IMR-90 (cell line): ENCODE data around the gene SEC23IP. TPM values are rescaled to one million over a fixed set of nuclear protein-coding genes. Genes with fewer than 3 reads are reported as not detected.

ENCODE experiments used
- ATAC-seq: fragments of 200-7000 bp; cut with Tn5 transposase; 2 replicates; pipeline ENCODE4 v1.9.1; 2020; ENCODE audit warnings: low read depth, mild to moderate bottlenecking, moderate library complexity
- BruUV-seq: library from RNA; stranded (reverse); fragments of 400-500 nt; replicated peaks from 2 replicates; lab custom pipeline; 2021; lab: Mats Ljungman, UMichigan
- CTCF ChIA-PET: fragments of 300-600 bp; formaldehyde crosslinking; extraction: SDS; loops from one replicate; lab custom pipeline; 2021; ENCODE audit warnings: antibody characterized with exemption; lab: Yijun Ruan, JAX
- POLR2A ChIA-PET: fragments of 300-600 bp; sonication (Branson Sonifier 250); formaldehyde crosslinking; loops from one replicate; lab custom pipeline; 2022; ENCODE audit warnings: antibody characterized with exemption; ENCODE audit not compliant: unreplicated experiment; lab: Charles Lee
- DNase-seq: peaks from one replicate; pipeline ENCODE4 v3.0.0; 2013
- H2AFZ ChIP-seq: replicated peaks from 2 replicates; pipeline ENCODE3; 2013; ENCODE audit warnings: low read length, mild to moderate bottlenecking; ENCODE audit not compliant: poor library complexity
- H2AK5ac ChIP-seq: 2 replicates; pipeline ENCODE4 v1.6.1; 2013; ENCODE audit warnings: low read depth, low read length, inconsistent platforms
- H2AK9ac ChIP-seq: replicated peaks from 2 replicates; pipeline ENCODE3; 2013; ENCODE audit warnings: mild to moderate bottlenecking, low read depth, low read length, moderate library complexity; ENCODE audit not compliant: poor library complexity
- H2BK120ac ChIP-seq: 2 replicates; pipeline ENCODE4 v1.6.1; 2013; ENCODE audit warnings: low read depth, low read length, inconsistent platforms
- H2BK15ac ChIP-seq: 3 replicates; pipeline ENCODE4 v1.6.1; 2013; ENCODE audit warnings: low read depth, low read length, inconsistent platforms
- H2BK20ac ChIP-seq: 2 replicates; pipeline ENCODE4 v1.6.1; 2013; ENCODE audit warnings: low read depth, mild to moderate bottlenecking, inconsistent platforms, low read length, moderate library complexity
- H2BK5ac ChIP-seq: 2 replicates; pipeline ENCODE4 v1.6.1; 2013; ENCODE audit warnings: mild to moderate bottlenecking, low read depth, low read length, inconsistent platforms; ENCODE audit not compliant: poor library complexity, severe bottlenecking
- H3K14ac ChIP-seq: replicated peaks from 2 replicates; pipeline ENCODE4 v1.6.1; 2013; ENCODE audit warnings: low read depth, low read length, inconsistent platforms
- H3K18ac ChIP-seq: 2 replicates; pipeline ENCODE4 v1.6.1; 2013; ENCODE audit warnings: low read depth, low read length, control low read depth
- H3K23ac ChIP-seq: 2 replicates; pipeline ENCODE4 v1.6.1; 2013; ENCODE audit warnings: low read depth, low read length, inconsistent platforms
- H3K27ac ChIP-seq: 2 replicates; pipeline ENCODE4 v1.5.1; 2013; ENCODE audit warnings: mild to moderate bottlenecking, control low read depth, low read length; ENCODE audit not compliant: insufficient read depth
- H3K27me3 ChIP-seq: 2 replicates; pipeline ENCODE4 v1.6.1; 2013; ENCODE audit warnings: low read length; ENCODE audit not compliant: control insufficient read depth, insufficient read depth
- H3K36me3 ChIP-seq: 2 replicates; pipeline ENCODE4 v1.6.1; 2013; ENCODE audit warnings: low read length, mixed read lengths; ENCODE audit not compliant: control insufficient read depth, insufficient read depth
- H3K4ac ChIP-seq: 2 replicates; pipeline ENCODE4 v1.6.1; 2013; ENCODE audit warnings: low read depth, low read length, inconsistent platforms
- H3K4me1 ChIP-seq: 2 replicates; pipeline ENCODE4 v1.6.1; 2013; ENCODE audit warnings: low read length, mixed read lengths; ENCODE audit not compliant: control insufficient read depth, insufficient read depth
- H3K4me2 ChIP-seq: 2 replicates; pipeline ENCODE4 v1.6.1; 2013; ENCODE audit warnings: low read depth, mild to moderate bottlenecking, control low read depth, low read length, moderate library complexity
- H3K4me3 ChIP-seq: 2 replicates; pipeline ENCODE4 v1.5.1; 2013; ENCODE audit warnings: low read depth, mild to moderate bottlenecking, control low read depth, low read length, moderate library complexity; ENCODE audit not compliant: insufficient read depth
- H3K56ac ChIP-seq: 2 replicates; pipeline ENCODE4 v1.6.1; 2013; ENCODE audit warnings: low read length, inconsistent platforms; ENCODE audit not compliant: insufficient read depth; ENCODE audit errors: extremely low read depth
- H3K79me1 ChIP-seq, 2 experiments: 2 replicates each; pipeline ENCODE4 v1.6.1; 2013; ENCODE audit warnings: low read length in 2 of 2, inconsistent platforms in 1 of 2, low read depth in 1 of 2
- H3K9ac ChIP-seq: 2 replicates; pipeline ENCODE4 v1.6.1; 2013; ENCODE audit warnings: low read depth, low read length, control low read depth
- H3K9me1 ChIP-seq: 2 replicates; pipeline ENCODE4 v1.6.1; 2013; ENCODE audit warnings: low read length, inconsistent platforms; ENCODE audit not compliant: insufficient read depth
- H3K9me3 ChIP-seq: 2 replicates; pipeline ENCODE4 v1.6.1; 2013; ENCODE audit warnings: low read length; ENCODE audit not compliant: control insufficient read depth, insufficient read depth
- H4K20me1 ChIP-seq: 2 replicates; pipeline ENCODE4 v1.6.1; 2013; ENCODE audit warnings: low read length, inconsistent platforms; ENCODE audit not compliant: insufficient read depth
- H4K5ac ChIP-seq: 2 replicates; pipeline ENCODE4 v1.6.1; 2013; ENCODE audit warnings: mild to moderate bottlenecking, low read depth, low read length, control low read depth
- H4K8ac ChIP-seq, 2 experiments: 2 replicates each; pipeline ENCODE4 v1.6.1; 2013; ENCODE audit warnings: low read depth in 2 of 2, low read length in 2 of 2, control low read depth in 1 of 2, inconsistent platforms in 1 of 2
- H4K91ac ChIP-seq: 2 replicates; pipeline ENCODE4 v1.6.1; 2013; ENCODE audit warnings: low read depth, low read length, inconsistent platforms; ENCODE audit not compliant: insufficient read depth
- BHLHE40 ChIP-seq: fragments of 150-350 bp; IDR thresholded peaks from 2 replicates; pipeline ENCODE4 v1.6.1; 2016; ENCODE audit warnings: mild to moderate bottlenecking, low read depth, low read length
- CEBPB ChIP-seq: IDR thresholded peaks from 2 replicates; pipeline ENCODE4 v1.6.1; 2012; ENCODE audit warnings: low read depth, low read length, improper control_type of control experiment
- CHD1 ChIP-seq: IDR thresholded peaks from 2 replicates; pipeline ENCODE4 v1.6.1; 2012; ENCODE audit warnings: low read depth, low read length, improper control_type of control experiment
- MAFK ChIP-seq: IDR thresholded peaks from 2 replicates; pipeline ENCODE4 v1.6.1; 2012; ENCODE audit warnings: low read depth, low read length, improper control_type of control experiment
- MAZ ChIP-seq: IDR thresholded peaks from 2 replicates; pipeline ENCODE4 v1.6.1; 2012; ENCODE audit warnings: low read depth, mild to moderate bottlenecking, low read length, improper control_type of control experiment, moderate library complexity, borderline replicate concordance
- MXI1 ChIP-seq: IDR thresholded peaks from 2 replicates; pipeline ENCODE4 v1.6.1; 2012; ENCODE audit warnings: low read depth, mild to moderate bottlenecking, low read length, moderate library complexity, borderline replicate concordance
- NFE2L2 ChIP-seq: fragments of 150-350 bp; IDR thresholded peaks from 2 replicates; pipeline ENCODE4 v1.6.1; 2016; ENCODE audit warnings: low read depth, mild to moderate bottlenecking, low read length
- POLR2A ChIP-seq: IDR thresholded peaks from 2 replicates; pipeline ENCODE4 v1.6.1; 2012; ENCODE audit warnings: mild to moderate bottlenecking, low read depth, low read length
- RAD21 ChIP-seq: IDR thresholded peaks from 2 replicates; pipeline ENCODE4 v1.6.1; 2012; ENCODE audit warnings: low read length, improper control_type of control experiment
- RCOR1 ChIP-seq: IDR thresholded peaks from 2 replicates; pipeline ENCODE4 v1.6.1; 2012; ENCODE audit warnings: mild to moderate bottlenecking, low read length, improper control_type of control experiment; ENCODE audit not compliant: insufficient replicate concordance
- RFX5 ChIP-seq: IDR thresholded peaks from 2 replicates; pipeline ENCODE4 v1.8.0; 2012; ENCODE audit warnings: low read depth, mild to moderate bottlenecking, low read length, moderate library complexity
- SMC3 ChIP-seq: fragments of 150-350 bp; IDR thresholded peaks from 2 replicates; pipeline ENCODE4 v1.6.1; 2016; ENCODE audit warnings: low read depth, mild to moderate bottlenecking, antibody characterized with exemption, low read length, moderate library complexity
- USF2 ChIP-seq: fragments of 150-350 bp; IDR thresholded peaks from 2 replicates; pipeline ENCODE4 v1.6.1; 2017; ENCODE audit warnings: mild to moderate bottlenecking, antibody characterized with exemption, low read length, low read depth
- WGBS, 2 experiments: methylation state at CpG; one replicate each; pipeline versions ENCODE4 v1.1.5 to v1.1.7; 2013; ENCODE audit warnings: missing lambda C conversion rate in 2 of 2; ENCODE audit not compliant: insufficient read length in 1 of 2; ENCODE audit errors: extremely low coverage in 2 of 2; 5-methylcytosine and 5-hydroxymethylcytosine counted together
- dilution Hi-C: fragments of 300-500 bp; cut with HindIII; formaldehyde crosslinking; loops from one replicate; pipeline ENCODE4 v1.14.3; 2018; ENCODE audit warnings: low sequenced_read_pairs; ENCODE audit not compliant: unreplicated experiment
- in situ Hi-C: fragments of 300-500 bp; cut with MboI; formaldehyde crosslinking; loops from 3 replicates; pipeline ENCODE4 v1.14.3; 2019; ENCODE audit warnings: low sequenced_read_pairs, inconsistent platforms, mixed read lengths
- intact Hi-C: fragments of 100-400 bp; cut with micrococcal nuclease; formaldehyde crosslinking; loops from 2 replicates; pipeline ENCODE4 v1.10.0; 2022
- polyA plus RNA-seq, 3 experiments: library from polyadenylated mRNA; depleted of rRNA; stranded (reverse); fragments of >200 nt; gene quantifications; 2 replicates each; pipeline ENCODE4 v1.2.3, GENCODE V29; 2012; ENCODE audit warnings: low replicate concordance in 1 of 3
- total RNA-seq: library from RNA; depleted of rRNA; stranded (reverse); fragments of >200 nt; gene quantifications from 2 replicates; pipeline ENCODE4 v1.2.3, GENCODE V29; 2012
- TF ChIP-seq, protein P1 (sequence below): conservative IDR thresholded peaks from 2 replicates; pipeline ENCODE4 v1.5.1; 2012; ENCODE audit warnings: mild to moderate bottlenecking, low read depth, low read length, improper control_type of control experiment

Gene SEC23IP
- total and polyA plus RNA-seq, 2 of the 4 experiments (the other 2 are of a cell fraction): 37.4 to 39.8 TPM

- TF ChIP-seq NFE2L2: no peak
These were observed 31.5 kb upstream of the SEC23IP start (continued) for GRCh38 chr10:119860866-119861607.

- H3K4me2 ChIP-seq: no peak overlapping the region
- no peak for ATAC-seq
- H3K9ac ChIP-seq: no peak overlapping the region
- H3K4ac ChIP-seq: no peak overlapping the region
- H4K91ac ChIP-seq: no peak overlapping the region
- no CpG with 5 or more reads among the region's 1 CpG for WGBS, 2 experiments
- no peak overlapping the region; a peak in 1 of 4 replicates for H4K8ac ChIP-seq
- H2BK20ac ChIP-seq: no peak overlapping the region
- no peak overlapping the region for H3K18ac ChIP-seq
- H4K5ac ChIP-seq: no peak overlapping the region
- no TSS peak for BruUV-seq
- H2AFZ ChIP-seq: no peak overlapping the region
- H3K4me3 ChIP-seq: no peak overlapping the region
- H3K23ac ChIP-seq: no peak overlapping the region
- H3K14ac ChIP-seq: no peak overlapping the region
- peaks cover 4 to 45% of the 10 kb centered on the region in 2 experiments; a peak in 2 of 4 replicates for H3K79me1 ChIP-seq
- H2BK15ac ChIP-seq: no peak overlapping the region
- no peak overlapping the region for H3K56ac ChIP-seq
- in situ Hi-C loops: loop anchor here (25.0 kb wide), 1 partner anchor 675 kb away; the partner anchor contains the start of gene PRDX3
- H3K9me1 ChIP-seq: no peaks in the 10 kb centered on the region; the same call in 1 of the 2 replicates
- H3K4me1 ChIP-seq: peaks cover 2% of the 10 kb centered on the region; the same call in 1 of the 2 replicates
- no peaks in the 10 kb centered on the region for H3K27me3 ChIP-seq
- no peak overlapping the region for H2BK5ac ChIP-seq
- 0 out of 2 replicates have a peak, but pooled peaks cover 2% of the 10 kb centered on the region for H3K9me3 ChIP-seq
- DNase-seq: no peak
- no peak overlapping the region for H3K27ac ChIP-seq
- H2AK9ac ChIP-seq: no peak overlapping the region
- H4K20me1 ChIP-seq: peaks cover 62% of the 10 kb centered on the region
- ChIA-PET POLR2A (no interaction called here), CTCF (no interaction called here)
- no peak overlapping the region for H2AK5ac ChIP-seq
- dilution Hi-C loops: no loop called here
- peaks cover 2% of the 10 kb centered on the region; the same call in 1 of the 2 replicates for H3K36me3 ChIP-seq
- H2BK120ac ChIP-seq: no peak overlapping the region
- intact Hi-C loops: no loop called here
- TF ChIP-seq CHD1 (no peak), MAFK (no peak), BHLHE40 (no peak), RFX5 (no peak), CEBPB (no peak), SMC3 (no peak), USF2 (no peak), MAZ (no peak), POLR2A (no peak), RCOR1 (no peak), RAD21 (no peak), MXI1 (no peak), NFE2L2 (no peak)
- TF ChIP-seq, protein P1, sequence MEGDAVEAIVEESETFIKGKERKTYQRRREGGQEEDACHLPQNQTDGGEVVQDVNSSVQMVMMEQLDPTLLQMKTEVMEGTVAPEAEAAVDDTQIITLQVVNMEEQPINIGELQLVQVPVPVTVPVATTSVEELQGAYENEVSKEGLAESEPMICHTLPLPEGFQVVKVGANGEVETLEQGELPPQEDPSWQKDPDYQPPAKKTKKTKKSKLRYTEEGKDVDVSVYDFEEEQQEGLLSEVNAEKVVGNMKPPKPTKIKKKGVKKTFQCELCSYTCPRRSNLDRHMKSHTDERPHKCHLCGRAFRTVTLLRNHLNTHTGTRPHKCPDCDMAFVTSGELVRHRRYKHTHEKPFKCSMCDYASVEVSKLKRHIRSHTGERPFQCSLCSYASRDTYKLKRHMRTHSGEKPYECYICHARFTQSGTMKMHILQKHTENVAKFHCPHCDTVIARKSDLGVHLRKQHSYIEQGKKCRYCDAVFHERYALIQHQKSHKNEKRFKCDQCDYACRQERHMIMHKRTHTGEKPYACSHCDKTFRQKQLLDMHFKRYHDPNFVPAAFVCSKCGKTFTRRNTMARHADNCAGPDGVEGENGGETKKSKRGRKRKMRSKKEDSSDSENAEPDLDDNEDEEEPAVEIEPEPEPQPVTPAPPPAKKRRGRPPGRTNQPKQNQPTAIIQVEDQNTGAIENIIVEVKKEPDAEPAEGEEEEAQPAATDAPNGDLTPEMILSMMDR: no peak
These were observed 30.0 kb upstream of the SEC23IP start for GRCh38 chr10:119862524-119862923.
